Measurements from ENCODE around the gene RFC2. TPM values are rescaled to one million over a fixed set of nuclear protein-coding genes. Genes with fewer than 3 reads are reported as not detected.
"Not testable (repeated sequence)": the region's sequence is repeated elsewhere in the genome, so short reads cannot be mapped to it uniquely, and the experiment has no call there.

RFC2 gene
- total RNA-seq, 1 donor from 2014 or later: 17.6 TPM

DNA sequence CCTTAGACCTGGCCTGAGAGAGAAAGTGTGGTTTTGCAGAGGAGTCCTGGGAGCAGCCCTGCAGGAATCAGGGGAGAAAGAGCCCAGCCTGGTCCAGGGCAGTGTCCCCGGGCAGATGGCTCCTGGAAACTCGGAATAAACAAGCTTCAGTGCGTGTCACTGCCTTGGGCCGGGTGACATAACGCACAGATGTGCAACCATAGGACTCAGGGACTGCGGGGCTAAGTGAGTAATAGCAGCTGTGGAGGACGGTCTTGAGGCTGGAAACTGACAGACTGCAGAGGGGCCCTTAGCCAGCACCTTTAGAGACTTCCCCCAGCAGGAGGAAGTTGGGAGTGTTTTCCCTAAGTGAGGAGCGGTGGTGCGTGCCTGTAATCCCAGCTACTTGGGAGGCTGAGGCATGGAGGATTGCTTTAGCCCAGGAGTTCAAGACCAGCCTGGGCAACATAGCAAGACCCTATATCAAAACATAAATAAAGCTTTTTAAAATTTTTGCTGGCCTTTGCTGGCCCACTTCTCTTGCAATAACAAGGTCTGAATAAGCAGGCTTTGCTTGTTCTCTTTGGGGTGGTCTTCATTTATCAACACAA lies 29.8 kb upstream of the RFC2 start:
- DNase-seq (ENCODE audit: extremely low read depth, low read depth, low spot score): no peak

DNA sequence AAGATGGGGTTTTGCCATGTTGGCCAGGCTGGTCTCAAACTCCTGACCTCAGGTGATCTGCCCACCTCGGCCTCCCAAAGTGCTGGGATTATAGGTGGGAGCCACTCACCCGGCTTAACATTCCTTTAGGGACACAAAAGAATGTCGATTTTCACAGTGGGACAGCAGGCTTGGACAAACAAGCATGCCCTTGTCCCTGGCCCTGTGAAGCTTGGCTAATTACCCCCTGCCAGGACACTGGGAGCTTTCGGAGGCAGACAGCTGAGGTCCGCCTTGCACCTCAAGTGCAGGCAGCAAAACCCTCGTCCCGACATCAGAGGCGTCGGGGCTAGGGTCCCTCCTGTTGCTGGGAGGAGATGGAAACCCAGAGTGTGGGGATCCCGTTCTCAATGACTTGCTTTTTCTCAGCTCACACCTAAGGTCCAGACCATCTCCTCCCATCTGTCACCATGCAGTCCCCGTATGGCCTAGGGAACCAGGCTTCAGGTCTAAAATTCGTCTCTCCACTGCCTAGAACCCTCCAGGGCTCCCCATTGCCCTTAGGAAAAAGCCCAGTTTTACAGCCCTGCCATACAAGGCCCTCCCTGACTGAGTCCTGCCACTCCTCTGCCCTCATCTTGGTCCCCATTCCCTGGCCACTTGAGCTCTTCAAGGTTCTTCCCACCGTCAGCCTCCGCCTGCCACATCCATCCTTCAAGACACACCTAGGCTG lies 28.7 kb upstream of the RFC2 start:
- no peak for DNase-seq (ENCODE audit: extremely low read depth, low read depth, low spot score)

DNA sequence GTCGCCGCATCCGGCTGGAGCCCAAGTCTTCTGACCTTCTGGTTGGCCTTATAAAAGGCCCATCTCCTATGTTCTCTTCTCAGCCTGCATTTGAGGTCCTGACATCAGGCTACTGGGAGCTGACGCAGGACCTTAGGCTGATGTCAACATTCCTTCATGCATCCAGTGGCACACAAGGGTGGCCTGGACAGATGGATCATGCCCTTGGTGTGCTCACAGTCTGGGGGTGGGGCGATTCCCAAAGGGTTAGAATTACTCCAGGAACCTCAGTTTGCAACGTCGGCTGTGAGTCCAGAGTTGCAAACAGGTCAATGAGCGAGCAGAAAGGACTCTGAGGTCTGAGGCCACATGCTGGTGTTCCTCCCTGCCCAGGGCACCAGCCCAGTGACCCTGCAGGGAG lies 26.8 kb upstream of the RFC2 start:
- DNase-seq (ENCODE audit: extremely low read depth, low read depth, low spot score): no peak

DNA sequence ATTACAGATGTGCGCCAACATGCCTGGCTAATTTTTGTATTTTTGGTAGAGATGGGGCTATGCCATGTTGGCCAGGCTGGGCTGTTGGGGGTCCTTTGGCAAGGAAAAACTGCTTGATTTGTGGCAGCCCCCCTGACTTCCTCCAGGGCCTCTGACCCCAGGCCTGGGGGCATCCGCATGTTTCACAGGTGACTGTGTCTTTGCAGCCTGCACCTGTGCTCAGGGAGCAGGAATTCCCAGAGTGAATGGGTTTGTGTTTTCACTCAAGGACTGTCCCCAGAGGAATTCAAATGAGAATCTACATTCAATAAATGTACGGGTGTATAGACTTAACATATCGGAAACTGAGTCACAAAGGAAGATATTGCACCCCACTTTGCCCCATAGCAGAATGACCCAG lies 23.4 kb upstream of the RFC2 start:
- no peak for DNase-seq (ENCODE audit: extremely low read depth, low read depth, low spot score)

DNA sequence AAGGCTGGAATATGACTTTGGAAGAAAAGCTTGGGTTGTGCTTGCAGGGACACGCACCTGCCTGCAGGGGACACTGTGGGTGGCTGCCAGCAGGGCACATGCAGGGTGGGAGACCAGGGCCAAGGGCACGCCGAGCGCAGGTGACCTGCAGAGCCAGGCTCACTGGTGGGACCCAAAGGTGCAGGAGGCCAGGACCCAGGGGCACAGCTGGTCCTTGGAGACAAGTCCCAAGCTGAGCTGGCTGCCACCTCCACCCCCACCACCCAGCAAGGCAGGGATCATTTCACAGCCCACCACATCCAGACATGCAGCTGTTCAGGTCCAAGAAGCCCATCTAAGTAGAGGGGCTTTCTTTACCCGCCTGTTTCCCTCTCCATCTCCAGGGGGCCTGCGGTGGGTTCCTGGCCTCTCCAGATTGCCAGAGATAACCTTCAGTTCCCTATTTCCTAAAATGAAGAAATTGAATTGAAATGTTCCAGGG lies 21.2 kb upstream of the RFC2 start:
- DNase-seq (ENCODE audit: extremely low read depth, low read depth, low spot score): no peak

DNA sequence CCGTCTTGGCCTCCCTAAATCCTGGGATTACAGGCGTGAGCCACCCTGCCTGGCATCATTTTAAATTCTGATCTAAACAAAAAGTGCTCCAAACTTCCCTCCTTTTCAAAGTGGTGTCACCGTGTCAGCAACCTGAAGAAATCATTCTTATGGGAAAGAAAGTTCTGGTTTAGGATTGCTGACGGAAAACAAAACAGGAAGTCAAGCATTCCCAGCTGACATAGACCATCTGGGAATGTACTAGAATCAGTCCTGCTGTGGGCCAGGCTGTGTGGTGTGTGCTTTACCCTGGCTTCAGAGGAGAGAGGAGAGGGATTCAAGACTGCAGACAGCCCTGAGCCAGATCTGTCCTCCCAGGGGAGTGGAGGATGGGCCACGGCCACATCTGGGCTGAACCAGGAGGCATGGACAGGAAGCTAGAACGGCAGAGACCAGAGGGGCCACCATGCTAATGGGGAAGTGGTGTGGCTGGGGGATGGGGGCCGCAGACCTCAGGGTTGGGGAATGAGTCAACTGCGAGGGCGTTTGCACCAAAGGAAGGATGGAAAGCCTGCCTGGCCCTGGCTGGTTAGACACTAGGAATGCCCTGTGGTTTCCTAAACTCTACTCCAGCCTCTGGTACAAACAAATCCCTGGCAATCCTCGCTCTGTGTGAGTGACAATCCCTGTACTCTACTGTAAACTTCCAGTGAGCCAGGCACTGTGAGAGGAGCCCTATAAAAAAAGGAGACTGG lies 18.3 kb upstream of the RFC2 start:
- DNase-seq (ENCODE audit: extremely low read depth, low read depth, low spot score): peak; percentile 65

DNA sequence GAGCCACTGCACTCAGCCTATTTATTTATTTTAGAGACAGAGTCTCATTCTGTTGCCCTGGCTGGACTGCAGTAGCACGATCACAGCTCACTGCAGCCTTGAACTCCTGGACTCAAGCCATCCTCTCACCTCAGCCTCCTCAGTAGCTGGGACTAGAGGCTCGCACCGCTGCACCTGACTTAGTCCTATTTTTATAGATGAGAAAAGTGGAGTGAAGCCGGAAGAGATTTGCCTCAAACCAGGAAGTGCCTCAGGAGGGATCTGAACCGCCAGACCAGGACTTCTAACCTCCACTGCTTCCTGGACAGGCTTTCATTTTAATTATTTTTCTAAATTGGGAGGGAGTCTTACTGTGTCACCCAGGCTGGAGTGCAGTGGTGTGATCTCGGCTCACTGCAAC lies 17.5 kb upstream of the RFC2 start:
- DNase-seq (ENCODE audit: extremely low read depth, low read depth, low spot score): no peak

DNA sequence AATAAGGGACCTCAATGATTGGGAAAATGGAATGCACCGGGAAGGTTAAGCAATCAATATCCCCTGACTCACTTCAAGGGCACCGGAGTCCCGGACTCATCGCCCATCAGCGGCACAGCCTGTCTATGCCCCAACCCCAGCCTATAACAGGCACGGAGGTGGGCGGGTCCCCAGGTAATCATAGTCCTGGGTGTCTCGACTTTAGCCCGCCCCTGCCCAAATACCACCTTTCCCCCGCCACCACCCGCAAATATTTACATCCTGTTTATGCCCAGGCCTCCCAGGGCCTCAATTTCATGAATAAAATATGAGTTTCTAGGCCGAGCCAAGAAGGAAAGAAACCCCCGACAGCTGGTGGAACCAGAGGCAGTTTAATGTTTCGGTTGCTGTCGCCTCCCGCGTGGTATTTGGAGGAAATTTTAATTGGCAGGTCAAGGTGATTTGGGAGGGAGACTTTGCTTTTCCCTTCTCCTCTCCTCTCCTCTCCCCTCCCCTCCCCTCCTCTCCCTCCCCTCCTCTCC lies 15.6 kb upstream of the RFC2 start:
- no peak for DNase-seq (ENCODE audit: extremely low read depth, low read depth, low spot score)

DNA sequence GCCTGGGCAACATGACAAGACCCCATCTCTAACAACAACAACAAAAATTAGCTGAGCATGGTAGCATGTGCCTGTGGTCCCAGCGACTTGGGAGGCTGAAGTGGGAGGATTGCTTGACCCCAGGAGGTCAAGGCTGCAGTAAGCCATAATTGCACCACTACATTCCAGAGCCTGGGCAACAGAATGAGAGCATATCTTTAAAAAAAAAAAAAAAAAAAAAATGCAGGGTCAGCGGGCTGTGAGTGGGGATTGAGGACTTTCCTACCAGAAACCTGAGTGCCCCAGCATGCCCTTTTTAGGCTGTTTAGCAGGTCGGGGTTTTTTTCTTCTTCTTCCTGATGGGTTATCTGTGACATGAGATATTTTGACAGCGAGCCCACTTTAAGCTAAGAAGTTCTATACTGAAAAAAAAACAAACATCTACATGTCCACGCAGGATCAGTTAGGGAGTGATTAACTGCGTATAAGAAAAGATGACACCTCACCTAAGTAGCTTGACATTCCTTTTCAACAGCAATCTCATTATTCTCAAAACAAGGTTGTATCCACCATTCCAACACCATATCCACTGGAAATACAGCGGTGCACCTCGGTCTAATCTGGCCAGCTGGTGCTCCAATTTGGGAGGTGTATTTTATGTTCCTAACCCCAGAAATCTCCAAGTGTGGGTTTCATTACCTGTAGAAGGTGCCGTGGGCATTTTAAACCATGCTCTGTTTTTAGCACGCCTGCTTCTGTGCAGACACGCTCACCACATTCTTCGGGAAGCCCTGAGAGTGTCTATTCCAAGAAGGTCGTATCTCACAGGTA lies 13.8 kb upstream of the RFC2 start:
- DNase-seq (ENCODE audit: extremely low read depth, low read depth, low spot score): no peak

DNA sequence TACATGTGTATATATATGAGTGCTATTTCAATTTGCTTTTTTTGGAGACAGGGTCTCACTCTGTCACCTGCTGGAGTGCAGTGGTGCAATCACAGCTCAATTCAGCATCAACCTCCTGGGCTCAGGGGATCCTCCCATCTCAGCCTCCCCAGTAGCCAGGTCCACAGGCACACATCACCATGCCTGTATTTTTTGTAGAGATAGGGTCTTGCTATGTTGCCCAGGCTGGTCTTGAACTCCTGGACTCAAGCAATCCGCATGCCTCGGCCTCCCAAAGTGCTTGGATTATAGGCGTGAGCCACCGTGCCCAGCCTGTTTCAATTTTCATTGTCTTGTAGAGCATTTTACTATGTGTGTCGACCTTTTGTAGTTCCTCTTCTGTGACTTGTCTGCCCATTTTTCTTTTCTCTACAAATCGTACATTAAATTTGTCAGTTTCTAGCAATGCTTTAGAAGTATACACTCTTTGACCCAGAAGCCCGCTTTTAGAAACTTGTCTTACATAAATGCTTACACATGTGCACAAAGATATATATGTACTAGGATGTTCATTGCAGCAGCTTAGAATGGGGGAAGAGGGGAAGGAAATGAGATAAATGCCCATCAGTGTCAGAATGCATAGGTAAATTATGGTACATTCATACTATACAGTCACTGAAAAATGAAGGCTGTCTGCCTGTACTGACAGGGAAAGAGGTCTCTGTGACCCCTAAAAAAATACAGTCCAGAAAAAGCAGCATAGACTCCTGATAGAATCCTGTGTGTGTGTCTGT lies 12.2 kb upstream of the RFC2 start:
- DNase-seq (ENCODE audit: extremely low read depth, low read depth, low spot score): no peak

DNA sequence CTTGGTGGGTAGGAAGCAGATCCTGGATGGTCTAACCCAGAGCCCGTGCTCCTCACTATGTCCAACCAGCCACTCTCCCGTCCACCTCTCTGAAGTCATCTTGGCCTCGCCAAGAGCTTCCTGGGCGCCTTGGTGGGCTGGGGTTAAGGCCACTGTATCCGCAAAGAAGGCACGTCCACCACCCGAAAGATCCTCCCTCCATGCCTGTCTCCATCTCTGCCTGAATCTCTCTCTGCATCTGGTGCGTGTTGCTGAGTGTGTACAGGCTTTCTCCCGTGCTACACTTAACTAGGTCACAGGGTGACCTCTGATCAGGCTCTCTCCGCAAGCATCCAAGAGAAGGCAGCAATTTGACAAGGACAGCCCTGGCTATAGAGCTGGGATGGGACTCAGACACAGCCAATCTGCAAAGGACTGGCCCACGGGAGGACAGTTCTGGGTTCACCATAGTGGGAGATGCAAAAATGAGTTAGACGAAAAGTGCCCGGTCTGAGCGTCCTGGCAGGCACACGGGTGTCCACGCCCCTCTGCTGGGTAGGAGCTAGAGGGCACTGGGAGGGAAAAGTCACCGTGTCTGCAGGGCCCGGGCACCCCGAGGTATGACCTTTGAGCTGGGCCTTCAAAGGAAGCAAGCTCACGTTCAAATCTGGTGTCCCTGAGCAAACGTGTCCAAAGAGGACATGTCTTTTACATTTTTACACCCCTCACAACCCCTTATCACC lies 9.4 kb upstream of the RFC2 start:
- no peak for DNase-seq (ENCODE audit: extremely low read depth, low read depth, low spot score)

DNA sequence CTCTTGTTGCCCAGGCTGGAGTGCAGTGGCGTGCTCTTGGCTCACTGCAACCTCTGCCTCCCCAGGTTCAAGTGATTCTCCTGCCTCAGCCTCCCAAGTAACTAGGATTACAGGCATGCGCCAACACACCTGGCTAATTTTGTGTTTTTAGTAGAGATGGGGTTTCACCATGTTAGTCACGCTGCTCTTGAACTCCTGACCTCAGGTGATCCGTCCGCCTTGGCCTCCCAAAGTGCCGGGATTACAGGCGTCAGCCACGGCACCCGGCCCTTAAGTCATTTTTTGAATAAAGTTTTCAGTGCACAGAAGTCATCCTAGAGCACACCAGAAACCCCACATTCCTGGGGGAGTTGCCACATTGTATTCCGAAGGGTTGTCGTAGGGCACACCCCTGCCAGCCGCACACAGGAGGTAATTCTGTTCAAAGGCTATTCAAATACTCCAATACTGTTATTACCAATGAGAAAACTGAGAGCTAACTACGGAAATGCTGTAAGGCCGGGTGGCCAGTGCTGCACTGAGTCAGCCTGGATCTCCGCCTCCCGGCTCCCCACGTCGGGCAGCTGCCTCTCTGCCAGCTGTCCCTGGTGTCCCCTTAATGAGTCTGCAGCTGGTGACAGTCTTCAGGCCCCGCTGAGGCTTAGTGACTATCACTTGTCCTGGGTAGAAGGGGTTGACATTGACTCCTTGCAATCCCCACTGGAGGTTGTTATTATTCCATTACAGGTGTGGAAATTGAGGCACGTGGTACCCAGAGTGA lies 8.6 kb upstream of the RFC2 start:
- no peak for DNase-seq (ENCODE audit: extremely low read depth, low read depth, low spot score)

DNA sequence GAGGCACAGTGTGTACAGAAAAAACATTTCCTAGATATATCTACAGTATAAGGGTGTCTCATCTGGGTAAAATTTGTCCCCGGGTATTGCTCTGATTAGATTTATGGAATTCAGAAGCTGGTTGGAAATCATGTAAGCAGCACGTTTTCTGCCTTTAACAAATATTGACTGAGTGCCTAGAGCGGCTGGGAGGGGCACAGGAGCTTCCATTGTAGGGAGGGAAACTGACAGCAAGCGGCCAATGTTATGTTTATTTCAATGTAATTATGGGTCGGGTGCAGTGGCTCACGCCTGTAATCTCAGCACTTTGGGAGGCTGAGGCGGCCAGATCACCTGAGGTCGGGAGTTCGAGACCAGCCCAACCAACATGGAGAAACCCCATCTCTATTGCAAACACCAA lies 4.4 kb upstream of the RFC2 start:
- no peak for DNase-seq (ENCODE audit: extremely low read depth, low read depth, low spot score)

DNA sequence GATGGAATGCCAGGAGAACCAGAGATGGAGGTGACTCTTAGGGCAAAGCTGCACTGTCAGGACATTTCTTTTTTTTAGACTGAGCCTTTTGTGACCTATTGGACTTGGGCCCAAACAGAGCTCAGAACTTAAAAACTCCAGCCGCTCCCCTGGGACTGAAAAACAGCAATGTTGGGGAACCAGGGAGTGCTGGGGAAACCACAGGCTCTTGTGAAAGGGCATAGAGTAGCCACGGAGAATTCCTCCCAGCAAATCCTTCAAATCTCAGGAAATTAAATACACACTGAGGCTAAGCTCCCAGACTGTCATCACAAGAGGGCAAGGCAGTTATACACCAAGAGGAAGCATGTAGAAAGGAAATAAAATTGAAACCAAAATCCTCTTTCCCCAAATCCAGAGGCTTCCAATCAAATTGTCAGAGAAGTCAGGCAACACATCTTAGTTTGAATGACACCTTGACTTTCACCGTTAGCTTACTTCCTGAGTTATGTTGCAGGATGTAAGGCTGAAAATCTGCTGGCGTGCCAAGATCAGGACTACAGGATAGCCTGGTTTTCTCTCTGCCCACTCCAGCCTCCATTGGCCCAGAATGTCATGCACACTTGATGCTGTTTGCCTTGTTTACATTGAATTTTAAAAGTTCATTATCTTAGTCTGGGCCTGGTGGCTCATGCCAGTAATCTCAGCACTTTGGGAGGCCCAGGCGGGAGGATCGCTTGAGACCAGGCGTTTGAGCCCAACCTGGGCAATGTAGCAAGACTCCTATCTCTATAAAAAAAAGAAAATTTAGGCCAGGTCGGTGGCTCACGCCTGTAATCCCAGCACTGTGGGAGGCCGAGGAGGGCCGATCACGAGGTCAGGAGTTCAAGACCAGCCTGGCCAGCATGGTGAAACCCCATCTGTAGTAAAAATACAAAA lies 2.6 kb upstream of the RFC2 start:
- no peak for DNase-seq (ENCODE audit: extremely low read depth, low read depth, low spot score)

DNA sequence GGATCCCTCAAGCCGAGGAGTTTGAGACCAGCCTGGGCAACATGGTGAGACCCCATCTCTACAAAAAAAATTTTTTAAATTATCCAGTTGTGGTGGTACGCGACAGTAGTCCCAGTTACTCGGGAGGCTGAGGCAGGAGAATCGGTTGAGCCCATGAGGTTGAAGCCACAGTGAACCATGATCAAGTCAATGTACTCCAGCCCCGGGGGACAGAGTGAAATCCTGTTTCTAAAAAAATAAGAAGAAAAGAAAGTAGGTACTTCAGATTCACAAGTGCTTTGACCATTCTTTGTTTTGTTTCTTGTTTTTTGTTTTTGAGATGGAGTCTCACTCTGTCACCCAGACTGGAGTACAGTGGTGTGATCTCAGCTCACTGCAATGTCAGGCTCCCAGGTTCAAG lies 1.3 kb upstream of the RFC2 start:
- not testable (repeated sequence) for DNase-seq (ENCODE audit: extremely low read depth, low read depth, low spot score)

DNA sequence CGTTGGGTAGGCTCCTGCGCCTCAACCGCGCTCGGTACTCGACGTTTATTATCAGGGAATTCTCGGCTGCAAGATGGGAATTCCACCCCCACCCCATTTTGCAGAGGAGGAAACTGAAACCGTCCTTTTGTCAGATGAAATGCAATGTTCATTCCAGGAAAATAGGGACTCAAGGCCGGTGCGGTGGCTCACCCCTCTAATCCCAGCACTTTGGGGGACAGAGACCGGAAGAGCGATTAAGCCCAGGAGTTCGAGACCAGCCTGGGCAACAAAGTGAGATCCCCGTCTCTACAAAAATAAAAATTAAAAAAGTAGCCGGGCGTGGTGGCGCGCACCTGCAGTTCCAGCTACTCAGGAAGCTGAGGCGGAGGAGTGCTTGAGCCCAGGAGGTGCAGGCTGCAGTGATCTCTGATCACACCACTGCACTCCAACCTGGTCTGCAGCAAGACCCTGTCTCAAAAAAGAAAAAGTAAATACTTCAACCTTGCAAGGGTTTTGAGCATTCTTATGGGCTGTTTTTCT lies 720 bp upstream of the RFC2 start:
- no peak for DNase-seq (ENCODE audit: extremely low read depth, low read depth, low spot score)

DNA sequence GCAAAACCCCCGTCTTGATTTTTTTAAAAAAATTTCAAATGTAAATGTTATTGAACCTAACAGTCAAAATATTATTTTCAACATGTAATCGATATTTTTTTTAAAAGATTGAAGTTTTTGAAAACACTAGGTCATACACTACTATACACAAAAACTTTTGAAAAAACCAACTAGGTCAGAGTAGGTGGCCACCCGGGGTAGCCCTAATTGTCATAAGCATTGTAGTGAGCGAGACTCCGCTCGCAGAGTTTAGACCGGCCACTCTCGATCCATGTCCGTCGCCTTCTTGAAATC lies 417 bp downstream of the RFC2 start:
- no peak for DNase-seq (ENCODE audit: extremely low read depth, low read depth, low spot score)

DNA sequence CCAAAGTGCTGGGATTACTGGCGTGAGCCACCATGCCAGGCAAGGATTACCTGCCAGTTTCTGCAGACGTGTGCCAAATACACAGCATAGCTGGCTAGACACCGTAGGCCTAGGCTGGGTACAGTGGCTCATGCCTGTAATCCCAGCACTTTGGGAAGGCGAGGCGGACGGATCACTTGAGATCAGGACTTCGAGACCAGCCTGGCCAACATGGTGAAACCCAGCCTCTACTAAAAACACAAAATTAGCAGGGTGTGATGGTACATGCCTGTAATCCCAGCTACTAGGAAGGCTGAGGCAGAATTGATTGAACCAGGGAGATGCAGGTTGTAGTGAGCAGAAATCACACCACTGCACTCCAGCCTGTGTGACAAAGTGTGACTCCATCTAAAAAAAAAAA lies 868 bp downstream of the RFC2 start:
- no peak for DNase-seq (ENCODE audit: extremely low read depth, low read depth, low spot score)
